Astrocyte (in vitro differentiated cells and primary cell): ENCODE measurements around the gene SAFB2. TPM values are rescaled to one million over a fixed set of nuclear protein-coding genes. Genes with fewer than 3 reads are reported as not detected.

Experiments used
- DNase-seq: peaks from one replicate; pipeline ENCODE4 v3.0.0-alpha.2; 2010; ENCODE audit warnings: low read depth
- FAIRE-seq: peaks from 2 replicates; lab custom pipeline; 2011; peaks lifted over from hg19 to GRCh38; lab: Jason Lieb, UNC
- H2AFZ ChIP-seq: 2 replicates; pipeline ENCODE4 v1.6.0; 2012; ENCODE audit warnings: low read depth, low read length, inconsistent platforms
- H3K27ac ChIP-seq: 2 replicates; pipeline ENCODE4 v1.5.1; 2011; ENCODE audit warnings: low read depth, low read length, inconsistent platforms
- H3K27me3 ChIP-seq: 2 replicates; pipeline ENCODE4 v1.6.0; 2011; ENCODE audit warnings: low read length, inconsistent platforms; ENCODE audit not compliant: insufficient read depth
- H3K36me3 ChIP-seq: 2 replicates; pipeline ENCODE4 v1.5.1; 2011; ENCODE audit warnings: low read length, inconsistent platforms; ENCODE audit not compliant: insufficient read depth
- H3K4me1 ChIP-seq: 2 replicates; pipeline ENCODE4 v1.5.1; 2011; ENCODE audit warnings: low read length, inconsistent platforms; ENCODE audit not compliant: insufficient read depth
- H3K4me2 ChIP-seq: 2 replicates; pipeline ENCODE4 v1.6.0; 2012; ENCODE audit warnings: low read length, inconsistent platforms
- H3K4me3 ChIP-seq: 2 replicates; pipeline ENCODE4 v1.5.1; 2011; ENCODE audit warnings: low read depth, mild to moderate bottlenecking, low read length, inconsistent platforms; ENCODE audit not compliant: insufficient read depth
- H3K79me2 ChIP-seq: 2 replicates; pipeline ENCODE4 v1.6.0; 2012; ENCODE audit warnings: mild to moderate bottlenecking, low read length, inconsistent platforms; ENCODE audit not compliant: insufficient read depth
- H3K9ac ChIP-seq: 2 replicates; pipeline ENCODE4 v1.6.0; 2012; ENCODE audit warnings: mild to moderate bottlenecking, low read length, inconsistent platforms
- H3K9me3 ChIP-seq: 2 replicates; pipeline ENCODE4 v1.5.1; 2012; ENCODE audit warnings: low read depth, mild to moderate bottlenecking, low read length, inconsistent platforms; ENCODE audit not compliant: insufficient read depth
- H4K20me1 ChIP-seq: 2 replicates; pipeline ENCODE4 v1.6.0; 2012; ENCODE audit warnings: low read length, inconsistent platforms; ENCODE audit not compliant: insufficient read depth
- H3K27ac Mint-ChIP-seq: one replicate; pipeline ENCODE4 v1.8.0; 2021; ENCODE audit warnings: mild to moderate bottlenecking, mixed read lengths; ENCODE audit not compliant: unreplicated experiment
- H3K27me3 Mint-ChIP-seq: one replicate; pipeline ENCODE4 v1.8.0; 2021; ENCODE audit warnings: low read depth, mixed read lengths; ENCODE audit not compliant: unreplicated experiment
- H3K36me3 Mint-ChIP-seq: one replicate; pipeline ENCODE4 v1.8.0; 2021; ENCODE audit warnings: low read depth, mixed read lengths; ENCODE audit not compliant: unreplicated experiment
- H3K4me1 Mint-ChIP-seq: one replicate; pipeline ENCODE4 v1.8.0; 2021; ENCODE audit warnings: low read depth, mixed read lengths; ENCODE audit not compliant: unreplicated experiment
- H3K4me3 Mint-ChIP-seq: one replicate; pipeline ENCODE4 v1.8.0; 2021; ENCODE audit warnings: mild to moderate bottlenecking, moderate library complexity, mixed read lengths; ENCODE audit not compliant: unreplicated experiment
- H3K9me3 Mint-ChIP-seq: one replicate; pipeline ENCODE4 v1.8.0; 2021; ENCODE audit warnings: mild to moderate bottlenecking, mixed read lengths; ENCODE audit not compliant: unreplicated experiment
- EZH2 ChIP-seq: IDR thresholded peaks from 2 replicates; pipeline ENCODE4 v1.6.1; 2012; ENCODE audit warnings: mild to moderate bottlenecking, low read length, inconsistent platforms; ENCODE audit not compliant: insufficient read depth
- total RNA-seq: library from RNA; stranded (reverse); gene quantifications from 2 replicates; pipeline ENCODE4 v1.2.1, GENCODE V29; 2021
- TF ChIP-seq, protein P1 (sequence below): IDR thresholded peaks from 2 replicates; pipeline ENCODE4 v1.5.1; 2011; ENCODE audit warnings: low read depth, mild to moderate bottlenecking, inconsistent platforms, low read length, moderate library complexity; ENCODE audit not compliant: insufficient read depth

SAFB2 gene
- total RNA-seq, 1 donor from 2014 or later: 50.6 TPM

DNA sequence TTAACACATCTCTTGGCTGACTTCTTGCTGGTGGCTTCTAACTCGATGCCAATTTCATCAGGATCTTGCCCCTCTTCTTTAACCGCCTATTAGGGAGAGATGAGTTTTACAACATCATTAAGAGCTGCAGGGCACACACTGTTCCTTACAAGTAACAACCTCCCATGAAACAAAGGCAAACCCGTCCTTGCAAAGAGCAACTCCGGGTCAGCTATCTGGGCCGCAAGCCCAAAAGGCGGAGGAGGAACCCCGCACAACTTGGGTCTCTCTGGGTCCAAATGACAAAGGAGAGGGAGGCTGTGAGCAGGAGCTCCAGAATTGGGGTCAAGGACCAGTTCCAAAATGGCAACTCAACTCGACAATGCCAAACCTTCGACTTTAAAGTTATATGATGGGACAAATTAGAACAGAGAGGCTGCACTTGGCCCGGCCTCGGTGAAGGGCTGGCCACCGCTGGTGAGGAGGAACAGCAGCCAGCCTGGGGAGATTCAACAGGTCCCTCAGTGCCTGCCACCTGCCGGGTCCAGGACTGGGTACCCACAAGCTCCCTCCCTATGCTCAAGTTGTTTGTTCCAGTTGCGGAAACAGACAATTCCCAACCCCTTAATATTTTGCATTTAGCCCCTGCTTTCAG, 1.1 kb downstream of the SAFB2 start:
- Histone ChIP-seq H3K79me2 (peaks cover 96% of the 10 kb centered on the region), H4K20me1 (peaks cover 84% of the 10 kb centered on the region), H3K9me3 (no peaks in the 10 kb centered on the region), H3K9ac (peak overlapping the region; percentile 98), H3K36me3 (peaks cover 42% of the 10 kb centered on the region), H3K4me1 (peaks cover 30% of the 10 kb centered on the region), H3K4me3 (peak overlapping the region; percentile 94), H2AFZ (no peak overlapping the region), H3K4me2 (peak overlapping the region; percentile 86), H3K27ac (no peak overlapping the region), H3K27me3 (no peaks in the 10 kb centered on the region)
- TF ChIP-seq EZH2: no peak
- TF ChIP-seq, protein P1, sequence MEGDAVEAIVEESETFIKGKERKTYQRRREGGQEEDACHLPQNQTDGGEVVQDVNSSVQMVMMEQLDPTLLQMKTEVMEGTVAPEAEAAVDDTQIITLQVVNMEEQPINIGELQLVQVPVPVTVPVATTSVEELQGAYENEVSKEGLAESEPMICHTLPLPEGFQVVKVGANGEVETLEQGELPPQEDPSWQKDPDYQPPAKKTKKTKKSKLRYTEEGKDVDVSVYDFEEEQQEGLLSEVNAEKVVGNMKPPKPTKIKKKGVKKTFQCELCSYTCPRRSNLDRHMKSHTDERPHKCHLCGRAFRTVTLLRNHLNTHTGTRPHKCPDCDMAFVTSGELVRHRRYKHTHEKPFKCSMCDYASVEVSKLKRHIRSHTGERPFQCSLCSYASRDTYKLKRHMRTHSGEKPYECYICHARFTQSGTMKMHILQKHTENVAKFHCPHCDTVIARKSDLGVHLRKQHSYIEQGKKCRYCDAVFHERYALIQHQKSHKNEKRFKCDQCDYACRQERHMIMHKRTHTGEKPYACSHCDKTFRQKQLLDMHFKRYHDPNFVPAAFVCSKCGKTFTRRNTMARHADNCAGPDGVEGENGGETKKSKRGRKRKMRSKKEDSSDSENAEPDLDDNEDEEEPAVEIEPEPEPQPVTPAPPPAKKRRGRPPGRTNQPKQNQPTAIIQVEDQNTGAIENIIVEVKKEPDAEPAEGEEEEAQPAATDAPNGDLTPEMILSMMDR: no peak
- H3K36me3 Mint-ChIP-seq: peaks cover 11% of the 10 kb centered on the region
- FAIRE-seq (no peak), DNase-seq (no peak)
- H3K9me3 Mint-ChIP-seq: no peaks in the 10 kb centered on the region
- peaks cover 14% of the 10 kb centered on the region for H3K4me1 Mint-ChIP-seq
- H3K27ac Mint-ChIP-seq: peak overlapping the region; percentile 90
- peak overlapping the region; percentile 98 for H3K4me3 Mint-ChIP-seq
- H3K27me3 Mint-ChIP-seq: no peaks in the 10 kb centered on the region

DNA sequence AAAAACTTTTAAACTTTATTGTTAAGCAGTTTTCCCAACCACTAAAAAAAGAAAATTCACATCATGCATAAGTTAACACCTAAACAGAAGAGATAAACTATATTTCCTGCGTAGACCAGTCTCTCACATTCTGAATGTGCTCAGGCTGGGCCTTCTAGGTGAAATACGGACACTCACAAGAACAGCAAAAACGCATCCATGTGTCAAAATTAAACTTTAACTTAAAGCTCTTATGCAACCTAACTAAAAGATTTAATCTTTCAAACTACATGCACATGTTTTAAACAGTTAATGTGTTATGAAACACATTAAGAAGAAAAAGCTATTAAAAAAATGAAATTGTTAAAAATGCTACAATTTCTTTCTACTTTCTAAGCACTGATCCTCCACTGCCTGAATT, 2.6 kb downstream of the SAFB2 start:
- Histone ChIP-seq H3K36me3 (peaks cover 29% of the 10 kb centered on the region), H3K9me3 (no peaks in the 10 kb centered on the region), H3K4me1 (peaks cover 26% of the 10 kb centered on the region), H2AFZ (no peak overlapping the region), H3K27ac (no peak overlapping the region), H3K4me2 (no peak overlapping the region), H4K20me1 (peaks cover 81% of the 10 kb centered on the region), H3K9ac (no peak overlapping the region), H3K4me3 (no peak overlapping the region), H3K27me3 (no peaks in the 10 kb centered on the region), H3K79me2 (peaks cover 81% of the 10 kb centered on the region)
- no peak overlapping the region for H3K27ac Mint-ChIP-seq
- H3K4me1 Mint-ChIP-seq: peaks cover 7% of the 10 kb centered on the region
- DNase-seq (no peak), FAIRE-seq (no peak)
- TF ChIP-seq EZH2: no peak
- TF ChIP-seq, protein P1: no peak
- H3K4me3 Mint-ChIP-seq: peak overlapping the region; percentile 12
- peaks cover 6% of the 10 kb centered on the region for H3K36me3 Mint-ChIP-seq
- no peaks in the 10 kb centered on the region for H3K27me3 Mint-ChIP-seq
- no peaks in the 10 kb centered on the region for H3K9me3 Mint-ChIP-seq

DNA sequence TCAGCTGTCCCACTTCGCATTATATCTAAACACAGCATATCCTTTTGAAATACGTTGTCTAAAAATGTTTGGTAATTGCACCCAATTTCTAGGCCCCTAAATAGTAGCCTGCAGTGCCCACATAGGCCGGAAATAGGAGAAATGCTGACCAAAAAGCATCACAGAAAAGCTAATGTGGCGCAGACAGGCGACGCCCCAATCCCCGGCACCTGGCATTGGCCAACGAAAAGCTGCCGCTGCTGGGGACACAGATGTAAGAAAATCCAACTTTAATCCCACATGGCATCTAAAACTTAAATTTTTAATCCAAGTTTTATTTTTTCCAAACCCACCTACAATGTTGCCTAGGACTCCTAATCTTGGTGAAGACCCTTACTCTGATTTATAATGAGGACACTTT, 4.0 kb downstream of the SAFB2 start:
- H3K27ac ChIP-seq: no peak overlapping the region
- H3K79me2 ChIP-seq: peaks cover 69% of the 10 kb centered on the region
- DNase-seq (no peak), FAIRE-seq (no peak)
- Mint-ChIP-seq H3K27me3 (no peaks in the 10 kb centered on the region), H3K27ac (no peak overlapping the region), H3K4me3 (no peak overlapping the region), H3K4me1 (peaks cover 5% of the 10 kb centered on the region), H3K36me3 (peaks cover 12% of the 10 kb centered on the region), H3K9me3 (no peaks in the 10 kb centered on the region)
- H4K20me1 ChIP-seq: peaks cover 79% of the 10 kb centered on the region
- H3K27me3 ChIP-seq: no peaks in the 10 kb centered on the region
- H2AFZ ChIP-seq: no peak overlapping the region
- H3K4me3 ChIP-seq: no peak overlapping the region
- H3K4me2 ChIP-seq: no peak overlapping the region
- peaks cover 20% of the 10 kb centered on the region for H3K4me1 ChIP-seq
- TF ChIP-seq, protein P1: no peak
- no peak for TF ChIP-seq EZH2
- no peak overlapping the region for H3K9ac ChIP-seq
- peaks cover 38% of the 10 kb centered on the region for H3K36me3 ChIP-seq
- H3K9me3 ChIP-seq: no peaks in the 10 kb centered on the region
